H9 (cell line): ENCODE measurements around the gene MRPL9. TPM values are rescaled to one million over a fixed set of nuclear protein-coding genes. Genes with fewer than 3 reads are reported as not detected.

Experiments
- DNase-seq: peaks from one replicate; pipeline ENCODE4 v3.0.0-alpha.2; 2017
- H2AFZ ChIP-seq: one replicate; pipeline ENCODE4 v1.6.1; 2013; ENCODE audit warnings: mild to moderate bottlenecking, low read length, control low read depth, moderate library complexity
- H2AK5ac ChIP-seq: 2 replicates; pipeline ENCODE4 v1.6.1; 2013; ENCODE audit warnings: low read length, control low read depth, mixed read lengths; ENCODE audit not compliant: insufficient read length
- H2BK120ac ChIP-seq: one replicate; pipeline ENCODE4 v1.6.1; 2013; ENCODE audit warnings: low read depth, mild to moderate bottlenecking, low read length, control low read depth, inconsistent platforms; ENCODE audit not compliant: poor library complexity, severe bottlenecking
- H2BK12ac ChIP-seq: 2 replicates; pipeline ENCODE4 v1.6.1; 2013; ENCODE audit warnings: low read length, control low read depth, mixed read lengths, low read depth; ENCODE audit not compliant: insufficient read length
- H2BK15ac ChIP-seq: 2 replicates; pipeline ENCODE4 v1.6.1; 2013; ENCODE audit warnings: low read depth, low read length, control low read depth
- H2BK20ac ChIP-seq: one replicate; pipeline ENCODE4 v1.6.1; 2013; ENCODE audit warnings: low read depth, mild to moderate bottlenecking, low read length, control low read depth, inconsistent platforms; ENCODE audit not compliant: poor library complexity, severe bottlenecking
- H2BK5ac ChIP-seq: 2 replicates; pipeline ENCODE4 v1.6.1; 2013; ENCODE audit warnings: low read length, control low read depth, mixed read lengths; ENCODE audit not compliant: insufficient read length
- H3K14ac ChIP-seq: 2 replicates; pipeline ENCODE4 v1.6.1; 2013; ENCODE audit warnings: low read length, control low read depth; ENCODE audit not compliant: insufficient read depth
- H3K18ac ChIP-seq: 2 replicates; pipeline ENCODE4 v1.6.1; 2013; ENCODE audit warnings: low read depth, mild to moderate bottlenecking, mixed read lengths, low read length, control low read depth; ENCODE audit not compliant: insufficient read length
- H3K23ac ChIP-seq: 2 replicates; pipeline ENCODE4 v1.6.1; 2013; ENCODE audit warnings: low read length, control low read depth, mixed read lengths, low read depth; ENCODE audit not compliant: insufficient read length
- H3K23me2 ChIP-seq: 2 replicates; pipeline ENCODE4 v1.6.1; 2013; ENCODE audit warnings: low read depth, mild to moderate bottlenecking, mixed read lengths, low read length, control low read depth; ENCODE audit not compliant: insufficient read length, poor library complexity, severe bottlenecking
- H3K27ac ChIP-seq: 2 replicates; pipeline ENCODE4 v1.5.1; 2013; ENCODE audit warnings: low read length, control low read depth, mixed read lengths, low read depth; ENCODE audit not compliant: insufficient read length
- H3K27me3 ChIP-seq: 2 replicates; pipeline ENCODE4 v1.6.1; 2013; ENCODE audit warnings: low read length, control low read depth, inconsistent platforms; ENCODE audit not compliant: insufficient read depth
- H3K4ac ChIP-seq: 2 replicates; pipeline ENCODE4 v1.6.1; 2013; ENCODE audit warnings: low read depth, mild to moderate bottlenecking, control low read depth, inconsistent platforms, low read length, moderate library complexity
- H3K4me1 ChIP-seq: 2 replicates; pipeline ENCODE4 v1.6.1; 2013; ENCODE audit warnings: low read length, control low read depth, inconsistent platforms; ENCODE audit not compliant: insufficient read depth
- H3K4me2 ChIP-seq: 2 replicates; pipeline ENCODE4 v1.6.1; 2013; ENCODE audit warnings: low read length, control low read depth, mixed read lengths; ENCODE audit not compliant: insufficient read length, insufficient read depth
- H3K56ac ChIP-seq: 2 replicates; pipeline ENCODE4 v1.6.1; 2013; ENCODE audit warnings: low read depth, mild to moderate bottlenecking, mixed read lengths, low read length, control low read depth; ENCODE audit not compliant: insufficient read length
- H3K79me1 ChIP-seq: 2 replicates; pipeline ENCODE4 v1.6.1; 2013; ENCODE audit warnings: low read depth, mild to moderate bottlenecking, moderate library complexity, low read length, control low read depth, inconsistent platforms; ENCODE audit not compliant: insufficient read depth, poor library complexity, severe bottlenecking
- H3K79me2 ChIP-seq: 2 replicates; pipeline ENCODE4 v1.6.1; 2013; ENCODE audit warnings: low read length, control low read depth, inconsistent platforms; ENCODE audit not compliant: insufficient read depth
- H3K9ac ChIP-seq: 2 replicates; pipeline ENCODE4 v1.6.1; 2013; ENCODE audit warnings: low read length, control low read depth, mixed read lengths; ENCODE audit not compliant: insufficient read length; ENCODE audit errors: extremely low read depth
- H3K9me3 ChIP-seq: one replicate; pipeline ENCODE4 v1.6.1; 2013; ENCODE audit warnings: low read depth, low read length, inconsistent platforms; ENCODE audit not compliant: control insufficient read depth
- H3T11ph ChIP-seq: one replicate; pipeline ENCODE4 v1.6.1; 2013; ENCODE audit warnings: mild to moderate bottlenecking, low read length, control low read depth, inconsistent platforms
- H4K20me1 ChIP-seq: one replicate; pipeline ENCODE4 v1.6.1; 2013; ENCODE audit not compliant: control insufficient read depth, insufficient read length, insufficient read depth
- H4K5ac ChIP-seq: 2 replicates; pipeline ENCODE4 v1.6.1; 2013; ENCODE audit warnings: low read depth, mild to moderate bottlenecking, mixed read lengths, low read length, control low read depth; ENCODE audit not compliant: insufficient read length
- H4K8ac ChIP-seq: replicated peaks from 2 replicates; pipeline ENCODE4 v1.6.1; 2013; ENCODE audit warnings: low read length, control low read depth, mixed read lengths, low read depth; ENCODE audit not compliant: insufficient read length
- H4K91ac ChIP-seq: 2 replicates; pipeline ENCODE4 v1.6.1; 2013; ENCODE audit warnings: low read depth, mild to moderate bottlenecking, moderate library complexity, mixed read lengths, low read length, control low read depth; ENCODE audit not compliant: insufficient read length
- H3K27ac Mint-ChIP-seq, 3 experiments: 2 replicates in 2 of 3; 3 replicates in 1 of 3; pipeline ENCODE4 v1.8.0; 2020 to 2021; ENCODE audit warnings: mixed read lengths in 3 of 3, mild to moderate bottlenecking in 1 of 3, moderate library complexity in 1 of 3
- H3K27me3 Mint-ChIP-seq: 2 replicates; pipeline ENCODE4 v1.8.0; 2021; ENCODE audit warnings: low read depth, mild to moderate bottlenecking, moderate library complexity, mixed read lengths
- H3K36me3 Mint-ChIP-seq, 3 experiments: 2 replicates in 2 of 3; 3 replicates in 1 of 3; pipeline ENCODE4 v1.8.0; 2020 to 2021; ENCODE audit warnings: low read depth in 3 of 3, mixed read lengths in 3 of 3; ENCODE audit not compliant: insufficient read depth in 1 of 3
- H3K4me1 Mint-ChIP-seq, 2 experiments: 2 replicates each; pipeline ENCODE4 v1.8.0; 2020; ENCODE audit warnings: mixed read lengths in 2 of 2
- H3K4me3 Mint-ChIP-seq, 2 experiments: 2 replicates in 1 of 2; 3 replicates in 1 of 2; pipeline ENCODE4 v1.8.0; 2020 to 2021; ENCODE audit warnings: mild to moderate bottlenecking in 2 of 2, mixed read lengths in 2 of 2, moderate library complexity in 1 of 2
- H3K9me3 Mint-ChIP-seq, 2 experiments: 2 replicates in 1 of 2; 3 replicates in 1 of 2; pipeline ENCODE4 v1.8.0; 2020; ENCODE audit warnings: mild to moderate bottlenecking in 2 of 2, mixed read lengths in 2 of 2, moderate library complexity in 1 of 2
- WGBS: extraction: QIAGEN DNeasy Blood & Tissue Kit; methylation state at CpG from one replicate; pipeline ENCODE4 v1.1.7; 2013; ENCODE audit warnings: missing lambda C conversion rate, low lambda C conversion rate, mixed read lengths; ENCODE audit not compliant: insufficient read length; ENCODE audit errors: extremely low coverage; 5-methylcytosine and 5-hydroxymethylcytosine counted together
- total RNA-seq: library from RNA; stranded (reverse); gene quantifications from 2 replicates; pipeline ENCODE4 v1.2.1, GENCODE V29; 2021
- TF ChIP-seq, protein P1 (sequence below): fragments of 200-600 bp; sonication (generic); conservative IDR thresholded peaks from 3 replicates; pipeline ENCODE4 v1.8.0; 2021; ENCODE audit warnings: antibody characterized with exemption, mild to moderate bottlenecking

The MRPL9 gene
- total RNA-seq, 1 experiment from 2014 or later = 102 TPM

DNA sequence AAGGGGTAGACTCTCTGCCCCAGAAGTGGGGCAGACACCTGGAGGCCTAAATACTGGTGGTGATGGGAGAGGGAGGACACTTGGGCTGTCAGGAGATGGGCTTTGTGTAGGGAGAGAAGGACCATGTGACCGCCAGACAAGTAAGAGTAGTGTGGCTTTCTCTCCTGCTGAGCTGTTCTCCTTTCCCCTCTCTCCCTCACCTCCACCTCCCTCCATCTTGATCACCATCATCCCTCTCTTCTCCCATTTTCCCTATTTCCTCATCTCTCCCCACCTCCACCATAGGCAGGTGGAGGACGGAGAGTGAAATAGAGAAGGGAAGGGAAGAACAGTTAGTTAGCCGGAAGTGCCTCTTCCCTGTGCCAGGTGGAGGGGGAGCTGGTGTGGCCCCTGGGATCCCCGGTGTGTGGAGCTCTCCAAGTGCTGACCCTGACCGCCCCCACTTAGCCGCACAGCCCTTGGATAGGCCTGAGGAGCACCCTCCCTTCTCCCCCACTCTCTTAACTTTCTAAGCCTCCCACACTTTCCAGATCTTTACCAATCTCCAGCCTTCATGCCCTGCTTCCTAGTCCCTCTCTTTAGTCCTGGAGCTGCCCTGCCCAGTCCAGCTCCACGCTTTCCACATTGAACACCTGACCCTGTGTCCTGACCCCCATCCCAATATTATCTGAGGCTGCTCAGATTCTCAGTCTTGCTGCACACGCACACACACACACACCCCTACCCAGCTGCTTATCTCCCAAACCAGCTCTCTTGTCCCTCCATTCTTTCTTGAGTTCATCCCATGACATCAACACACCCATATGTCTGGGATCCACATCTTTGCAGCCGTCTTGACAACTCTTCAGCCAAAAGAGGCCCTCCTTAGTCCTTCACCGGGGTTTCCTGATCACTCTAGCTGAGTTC lies 48.2 kb downstream of the MRPL9 start:
- no peak overlapping the region for H4K5ac ChIP-seq
- H3K79me1 ChIP-seq = no peaks in the 10 kb centered on the region
- no peak overlapping the region for H3K4me2 ChIP-seq
- no peak overlapping the region for H2BK5ac ChIP-seq
- Mint-ChIP-seq H3K27me3 (peaks cover 39% of the 10 kb centered on the region), H3K4me1 (peaks cover 47 to 54% of the 10 kb centered on the region in 2 experiments), H3K4me3 (peak overlapping the region; percentile 18 to 82; a peak in 3 of 5 replicates), H3K27ac (peak overlapping the region in 1 of 3 experiments; percentile 17; a peak in 2 of 7 replicates), H3K9me3 (no peaks in the 10 kb centered on the region), H3K36me3 (no peaks in the 10 kb centered on the region)
- H3K27ac ChIP-seq = no peak overlapping the region
- no peak overlapping the region for H3K23ac ChIP-seq
- no peaks in the 10 kb centered on the region for H3K79me2 ChIP-seq
- no peak overlapping the region for H2BK120ac ChIP-seq
- TF ChIP-seq, protein P1, sequence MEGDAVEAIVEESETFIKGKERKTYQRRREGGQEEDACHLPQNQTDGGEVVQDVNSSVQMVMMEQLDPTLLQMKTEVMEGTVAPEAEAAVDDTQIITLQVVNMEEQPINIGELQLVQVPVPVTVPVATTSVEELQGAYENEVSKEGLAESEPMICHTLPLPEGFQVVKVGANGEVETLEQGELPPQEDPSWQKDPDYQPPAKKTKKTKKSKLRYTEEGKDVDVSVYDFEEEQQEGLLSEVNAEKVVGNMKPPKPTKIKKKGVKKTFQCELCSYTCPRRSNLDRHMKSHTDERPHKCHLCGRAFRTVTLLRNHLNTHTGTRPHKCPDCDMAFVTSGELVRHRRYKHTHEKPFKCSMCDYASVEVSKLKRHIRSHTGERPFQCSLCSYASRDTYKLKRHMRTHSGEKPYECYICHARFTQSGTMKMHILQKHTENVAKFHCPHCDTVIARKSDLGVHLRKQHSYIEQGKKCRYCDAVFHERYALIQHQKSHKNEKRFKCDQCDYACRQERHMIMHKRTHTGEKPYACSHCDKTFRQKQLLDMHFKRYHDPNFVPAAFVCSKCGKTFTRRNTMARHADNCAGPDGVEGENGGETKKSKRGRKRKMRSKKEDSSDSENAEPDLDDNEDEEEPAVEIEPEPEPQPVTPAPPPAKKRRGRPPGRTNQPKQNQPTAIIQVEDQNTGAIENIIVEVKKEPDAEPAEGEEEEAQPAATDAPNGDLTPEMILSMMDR = no peak
- H2BK15ac ChIP-seq = no peak overlapping the region
- no peak overlapping the region for H2AK5ac ChIP-seq
- no peak overlapping the region for H3K56ac ChIP-seq
- H3K23me2 ChIP-seq = peaks cover 14% of the 10 kb centered on the region
- no peak overlapping the region for H2AFZ ChIP-seq
- H3K9me3 ChIP-seq = no peaks in the 10 kb centered on the region
- H3K9ac ChIP-seq = no peak overlapping the region
- DNase-seq = no peak
- no peak overlapping the region for H4K8ac ChIP-seq
- no peak overlapping the region for H3K18ac ChIP-seq
- no peaks in the 10 kb centered on the region for H4K20me1 ChIP-seq
- no CpG with 5 or more reads among the region's 10 CpGs for WGBS
- H2BK20ac ChIP-seq = no peak overlapping the region
- no peak overlapping the region for H3K4ac ChIP-seq
- H3K27me3 ChIP-seq = peaks cover 12% of the 10 kb centered on the region; the same call in 1 of the 2 replicates
- 0 out of 2 replicates have a peak, but pooled peaks cover 4% of the 10 kb centered on the region for H3K4me1 ChIP-seq
- no peak overlapping the region for H3K14ac ChIP-seq
- no peak overlapping the region for H3T11ph ChIP-seq
- no peak overlapping the region for H4K91ac ChIP-seq
- H2BK12ac ChIP-seq = no peak overlapping the region
